K562 (cell line): ENCODE measurements around the gene MEGF11. TPM values are rescaled to one million over a fixed set of nuclear protein-coding genes. Genes with fewer than 3 reads are reported as not detected.

Experiments used
- ARID1B ChIP-seq: fragments of 450-650 bp; IDR thresholded peaks from 2 replicates; pipeline ENCODE4 v1.6.1; 2016; ENCODE audit warnings: antibody characterized with exemption, mild to moderate bottlenecking, inconsistent platforms
- BCOR ChIP-seq: fragments of 450-650 bp; IDR thresholded peaks from 2 replicates; pipeline ENCODE4 v1.6.1; 2016
- HIVEP1 ChIP-seq: fragments of 250-450 bp; sonication (Bioruptor Pico); IDR thresholded peaks from 2 replicates; pipeline ENCODE4 v1.4.0; 2020; ENCODE audit warnings: mild to moderate bottlenecking
- HMG20B ChIP-seq: fragments of 250-450 bp; sonication (Bioruptor Pico); IDR thresholded peaks from 2 replicates; pipeline ENCODE4 v1.5.0; 2021; ENCODE audit warnings: mild to moderate bottlenecking
- JUN ChIP-seq, 2 experiments: sonication (generic) in 1 of 2; formaldehyde crosslinking in 1 of 2; IDR thresholded peaks; 2 replicates each; pipeline versions ENCODE4 v1.6.1 to v1.8.0; 2012 to 2022; ENCODE audit warnings: borderline replicate concordance in 2 of 2, mild to moderate bottlenecking in 2 of 2, improper control_type of control experiment in 1 of 2, low read depth in 1 of 2, low read length in 1 of 2, missing genetic modification reagents in 1 of 2
- KAT8 ChIP-seq: fragments of 450-650 bp; IDR thresholded peaks from 2 replicates; pipeline ENCODE4 v1.6.1; 2016; ENCODE audit warnings: low read depth, mild to moderate bottlenecking
- MCM3 ChIP-seq: fragments of 450-650 bp; IDR thresholded peaks from 2 replicates; pipeline ENCODE4 v1.6.1; 2016
- NUFIP1 ChIP-seq: fragments of 450-650 bp; IDR thresholded peaks from 2 replicates; pipeline ENCODE4 v1.6.1; 2018; ENCODE audit not compliant: partially characterized antibody
- POLR2AphosphoS5 ChIP-seq: IDR thresholded peaks from 2 replicates; pipeline ENCODE4 v1.6.1; 2011; ENCODE audit warnings: mild to moderate bottlenecking, low read depth, low read length, moderate library complexity; ENCODE audit not compliant: control insufficient read depth, insufficient read depth
- SMAD3 ChIP-seq: fragments of 450-650 bp; formaldehyde crosslinking; conservative IDR thresholded peaks from 2 replicates; pipeline ENCODE4 v1.4.0; 2020; ENCODE audit warnings: mild to moderate bottlenecking
- SMAD4 ChIP-seq: fragments of 250-450 bp; sonication (Bioruptor Pico); conservative IDR thresholded peaks from 2 replicates; pipeline ENCODE4 v1.8.0; 2021; ENCODE audit warnings: inconsistent platforms, mild to moderate bottlenecking, moderate library complexity
- SP1 ChIP-seq: sonication (generic); formaldehyde crosslinking; IDR thresholded peaks from 2 replicates; pipeline ENCODE4 v1.8.1; 2022; ENCODE audit warnings: mild to moderate bottlenecking, missing genetic modification reagents
- SRF ChIP-seq, 2 experiments: fragments of 250-450, 450-650 bp in 1 of 2; sonication (Bioruptor Pico) in 1 of 2; sonication (generic) in 1 of 2; formaldehyde crosslinking; IDR thresholded peaks; 2 replicates each; pipeline versions ENCODE4 v1.5.0 to v1.5.1; 2020 to 2022; ENCODE audit warnings: mild to moderate bottlenecking in 1 of 2, missing genetic modification reagents in 1 of 2
- SRSF3 ChIP-seq: fragments of 200-400 bp; formaldehyde crosslinking; IDR thresholded peaks from 2 replicates; pipeline ENCODE4 v1.6.1; 2016; ENCODE audit warnings: mild to moderate bottlenecking, low read length, moderate library complexity; ENCODE audit not compliant: insufficient read depth
- U2AF1 ChIP-seq: fragments of 200-400 bp; formaldehyde crosslinking; optimal IDR thresholded peaks from 2 replicates; pipeline ENCODE3; 2017; ENCODE audit warnings: mild to moderate bottlenecking, low read depth, low read length, moderate library complexity
- ZFP30 ChIP-seq: fragments of 250-450 bp; sonication (Bioruptor Pico); IDR thresholded peaks from 2 replicates; pipeline ENCODE4 v1.8.0; 2022; ENCODE audit warnings: moderate library complexity, mild to moderate bottlenecking, inconsistent platforms, borderline replicate concordance
- ZNF3 ChIP-seq: fragments of 250-450 bp; sonication (Bioruptor Pico); IDR thresholded peaks from 2 replicates; pipeline ENCODE4 v1.5.0; 2021; ENCODE audit warnings: mild to moderate bottlenecking, moderate library complexity
- ZNF316 ChIP-seq: fragments of 450-650 bp; IDR thresholded peaks from 2 replicates; pipeline ENCODE4 v1.6.1; 2016
- ZNF395 ChIP-seq: fragments of 200-800 bp; sonication (Bioruptor generic); IDR thresholded peaks from 2 replicates; pipeline ENCODE4 v1.6.1; 2017; ENCODE audit warnings: missing genetic modification characterization, missing compliant biosample characterization
- ZNF717 ChIP-seq: fragments of 250-450 bp; sonication (Bioruptor Pico); IDR thresholded peaks from 2 replicates; pipeline ENCODE4 v1.5.0; 2021
- polyA plus RNA-seq, 8 experiments: library from polyadenylated mRNA; depleted of rRNA in 4 of 8; stranded (reverse) in 5 of 8; unstranded in 3 of 8; fragments of >200 nt; fragmentation: Nextera tagmentation in 2 of 8; fragmentation: Illumina TruSeq in 1 of 8; extraction: Ambion mirVana in 2 of 8; extraction: Trizol in 1 of 8; gene quantifications; 2 replicates each; pipeline versions ENCODE4 v1.2.1 to v1.2.3, GENCODE V29; 2011 to 2014; ENCODE audit warnings: inconsistent platforms in 1 of 8, missing spikeins in 1 of 8
- total RNA-seq, 7 experiments: library from RNA; depleted of rRNA in 6 of 7; stranded (reverse); fragments of >200 nt in 6 of 7; fragmentation: Illumina TruSeq in 2 of 7; extraction: Trizol in 2 of 7; gene quantifications; 2 replicates each; pipeline versions ENCODE4 v1.2.1 to v1.2.3, GENCODE V29; 2011 to 2021; ENCODE audit warnings: low replicate concordance in 1 of 7
- TF ChIP-seq, protein P1 (sequence below): fragments of 450-650 bp; IDR thresholded peaks from 2 replicates; pipeline ENCODE4 v1.6.1; 2017; ENCODE audit warnings: mild to moderate bottlenecking, moderate library complexity
- TF ChIP-seq, protein P2 (sequence below), 2 experiments: fragments of 150-350 bp in 1 of 2; IDR thresholded peaks; 2 replicates each; pipeline ENCODE4 v1.6.1; 2012 to 2016; ENCODE audit warnings: low read depth in 2 of 2, low read length in 2 of 2, mild to moderate bottlenecking in 1 of 2, moderate library complexity in 1 of 2

The MEGF11 gene
- total and polyA plus RNA-seq, 9 of the 15 experiments (the other 6 are each of a cell fraction or from before 2014, with no cell fraction given) = 0.06 to 0.23 (median 0.20) TPM; not detected in 6

DNA sequence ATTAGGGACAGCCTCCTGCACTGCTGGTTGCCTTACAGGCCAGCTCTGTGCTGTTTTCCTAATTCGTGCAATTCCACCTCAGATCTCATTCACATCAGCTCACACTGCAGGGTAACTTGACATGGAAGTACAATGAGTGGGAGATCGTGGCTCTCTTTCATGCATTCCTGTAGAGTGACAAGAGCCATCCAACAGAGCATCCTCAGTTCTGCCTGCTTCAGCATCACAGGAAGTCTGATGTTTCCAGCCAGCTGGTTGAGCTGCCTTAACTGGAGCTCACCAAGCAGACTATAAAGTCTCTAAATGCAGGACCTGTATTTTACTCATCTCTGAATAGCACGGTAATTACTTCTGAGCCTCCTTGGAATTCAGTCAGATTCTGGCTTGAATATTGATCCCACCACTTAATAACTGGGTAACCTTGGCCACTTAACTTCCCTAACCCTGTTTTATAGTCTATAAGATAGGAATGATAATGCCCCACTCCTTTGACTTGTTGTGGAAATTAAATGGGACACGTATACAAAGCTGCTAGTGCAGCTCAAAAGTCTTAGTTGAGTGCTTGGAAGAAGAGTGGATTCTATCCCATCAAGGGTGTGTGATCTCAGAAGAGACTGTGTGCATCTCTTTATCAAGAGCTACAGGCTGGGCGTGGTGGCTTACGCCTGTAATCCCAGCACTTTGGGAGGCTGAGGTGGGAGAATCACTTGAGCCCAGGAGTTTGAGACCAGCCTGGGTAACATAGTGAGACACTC, 38.4 kb upstream of the MEGF11 start (continued):
- no peak for TF ChIP-seq ZNF395
- no peak for TF ChIP-seq NUFIP1
- TF ChIP-seq, protein P1, sequence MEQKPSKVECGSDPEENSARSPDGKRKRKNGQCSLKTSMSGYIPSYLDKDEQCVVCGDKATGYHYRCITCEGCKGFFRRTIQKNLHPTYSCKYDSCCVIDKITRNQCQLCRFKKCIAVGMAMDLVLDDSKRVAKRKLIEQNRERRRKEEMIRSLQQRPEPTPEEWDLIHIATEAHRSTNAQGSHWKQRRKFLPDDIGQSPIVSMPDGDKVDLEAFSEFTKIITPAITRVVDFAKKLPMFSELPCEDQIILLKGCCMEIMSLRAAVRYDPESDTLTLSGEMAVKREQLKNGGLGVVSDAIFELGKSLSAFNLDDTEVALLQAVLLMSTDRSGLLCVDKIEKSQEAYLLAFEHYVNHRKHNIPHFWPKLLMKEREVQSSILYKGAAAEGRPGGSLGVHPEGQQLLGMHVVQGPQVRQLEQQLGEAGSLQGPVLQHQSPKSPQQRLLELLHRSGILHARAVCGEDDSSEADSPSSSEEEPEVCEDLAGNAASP = no peak
- no peak for TF ChIP-seq HIVEP1
- TF ChIP-seq MCM3 = no peak
- TF ChIP-seq ZNF316 = no peak
- TF ChIP-seq ZNF717 (CRISPR knock-in tag) = no peak
- peak; percentile 29; the same call in 1 of the 2 replicates for TF ChIP-seq SMAD4 (CRISPR knock-in tag)
- no peak for TF ChIP-seq U2AF1
- TF ChIP-seq SRF (CRISPR knock-in tag; IDR thresholded peaks at IDR 0.05) = no peak
- TF ChIP-seq POLR2AphosphoS5 = peak; percentile 49; the same call in 1 of the 2 replicates
- TF ChIP-seq JUN (IDR thresholded peaks at IDR 0.05; ENCODE audit: borderline replicate concordance, low read depth, low read length) = no peak
- no peak for TF ChIP-seq JUN (CRISPR knock-in tag; IDR thresholded peaks at IDR 0.05; ENCODE audit: borderline replicate concordance)
- peak; percentile 64; the same call in 1 of the 2 replicates for TF ChIP-seq BCOR
- no peak for TF ChIP-seq KAT8
- no peak for TF ChIP-seq SMAD3 (CRISPR knock-in tag)
- no peak for TF ChIP-seq SP1 (CRISPR knock-in tag)
- no peak for TF ChIP-seq SRSF3
- TF ChIP-seq, protein P2, sequence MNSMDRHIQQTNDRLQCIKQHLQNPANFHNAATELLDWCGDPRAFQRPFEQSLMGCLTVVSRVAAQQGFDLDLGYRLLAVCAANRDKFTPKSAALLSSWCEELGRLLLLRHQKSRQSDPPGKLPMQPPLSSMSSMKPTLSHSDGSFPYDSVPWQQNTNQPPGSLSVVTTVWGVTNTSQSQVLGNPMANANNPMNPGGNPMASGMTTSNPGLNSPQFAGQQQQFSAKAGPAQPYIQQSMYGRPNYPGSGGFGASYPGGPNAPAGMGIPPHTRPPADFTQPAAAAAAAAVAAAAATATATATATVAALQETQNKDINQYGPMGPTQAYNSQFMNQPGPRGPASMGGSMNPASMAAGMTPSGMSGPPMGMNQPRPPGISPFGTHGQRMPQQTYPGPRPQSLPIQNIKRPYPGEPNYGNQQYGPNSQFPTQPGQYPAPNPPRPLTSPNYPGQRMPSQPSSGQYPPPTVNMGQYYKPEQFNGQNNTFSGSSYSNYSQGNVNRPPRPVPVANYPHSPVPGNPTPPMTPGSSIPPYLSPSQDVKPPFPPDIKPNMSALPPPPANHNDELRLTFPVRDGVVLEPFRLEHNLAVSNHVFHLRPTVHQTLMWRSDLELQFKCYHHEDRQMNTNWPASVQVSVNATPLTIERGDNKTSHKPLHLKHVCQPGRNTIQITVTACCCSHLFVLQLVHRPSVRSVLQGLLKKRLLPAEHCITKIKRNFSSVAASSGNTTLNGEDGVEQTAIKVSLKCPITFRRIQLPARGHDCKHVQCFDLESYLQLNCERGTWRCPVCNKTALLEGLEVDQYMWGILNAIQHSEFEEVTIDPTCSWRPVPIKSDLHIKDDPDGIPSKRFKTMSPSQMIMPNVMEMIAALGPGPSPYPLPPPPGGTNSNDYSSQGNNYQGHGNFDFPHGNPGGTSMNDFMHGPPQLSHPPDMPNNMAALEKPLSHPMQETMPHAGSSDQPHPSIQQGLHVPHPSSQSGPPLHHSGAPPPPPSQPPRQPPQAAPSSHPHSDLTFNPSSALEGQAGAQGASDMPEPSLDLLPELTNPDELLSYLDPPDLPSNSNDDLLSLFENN (IDR thresholded peaks at IDR 0.05; ENCODE audit: low read depth in 2 of 2, low read length in 2 of 2) = no peak
- TF ChIP-seq ARID1B = peak; percentile 90
- TF ChIP-seq ZNF3 (CRISPR knock-in tag) = no peak
- no peak for TF ChIP-seq HMG20B (CRISPR knock-in tag)
- TF ChIP-seq ZFP30 (CRISPR knock-in tag) = no peak
